ENCODE measurements around the gene BIN1.

Gene BIN1

DNA sequence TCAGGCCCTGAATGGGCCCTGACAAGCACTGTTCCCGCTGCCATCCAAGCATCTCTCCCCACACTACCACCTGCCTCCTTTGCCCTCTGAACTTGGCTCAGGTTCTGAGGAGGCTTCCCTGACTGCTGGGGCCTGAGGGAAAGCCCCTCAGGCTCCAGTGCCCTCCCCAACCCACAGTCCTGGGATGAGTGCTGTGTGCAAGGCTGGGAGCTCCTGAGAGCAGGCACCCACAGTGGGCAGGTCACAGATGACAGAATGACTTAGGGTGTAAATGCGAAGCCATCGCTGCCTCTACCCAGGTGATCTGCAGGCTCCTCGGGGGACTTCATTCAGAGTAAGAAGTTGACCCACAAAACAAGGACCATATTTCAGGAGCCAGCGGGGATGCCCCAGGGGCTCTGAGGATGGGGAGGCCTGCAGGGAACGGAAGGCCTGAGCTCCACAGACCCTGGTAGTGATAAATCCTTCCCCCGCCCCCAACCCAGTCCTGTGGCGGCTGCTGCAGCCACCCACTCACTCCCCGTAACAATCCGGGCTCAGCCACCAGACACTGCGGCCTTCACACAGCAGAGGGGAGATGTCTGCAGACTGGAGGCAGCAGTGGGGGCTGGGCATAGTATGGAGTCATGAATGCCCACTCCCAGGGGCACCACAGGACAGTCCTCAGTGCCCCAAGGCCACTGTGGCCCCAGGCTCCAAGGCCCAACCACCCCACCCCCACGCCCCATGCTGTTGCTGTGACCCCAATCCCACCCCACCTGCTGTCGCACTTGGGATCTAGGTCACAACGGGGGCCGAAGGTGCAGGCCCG, 8.9 kb downstream of the BIN1 start:
- DNase-seq (ENCODE audit: low spot score), result no peak

DNA sequence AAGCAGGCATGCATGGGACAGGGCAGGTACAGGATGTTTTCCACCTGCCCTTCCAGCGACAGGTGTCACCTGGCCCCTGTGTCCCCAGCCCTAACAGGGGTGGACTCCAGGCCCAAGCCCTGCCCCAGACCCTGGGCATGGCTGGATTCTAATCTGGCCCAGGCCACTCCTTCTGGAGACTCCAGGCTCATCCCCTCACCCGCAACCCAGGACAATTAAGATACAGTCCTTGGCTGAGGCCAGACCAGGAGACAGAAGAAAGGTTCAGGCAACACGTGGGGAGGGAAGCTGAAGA, 9.5 kb downstream of the BIN1 start:
- in situ Hi-C loops (cut with MboI; ENCODE audit: low pct_unique_long_range_greater_than_20kb, low sequenced_read_pairs, unreplicated experiment), result no loop called here
- DNase-seq (ENCODE audit: low spot score), result no peak
- TF ChIP-seq, protein P1, sequence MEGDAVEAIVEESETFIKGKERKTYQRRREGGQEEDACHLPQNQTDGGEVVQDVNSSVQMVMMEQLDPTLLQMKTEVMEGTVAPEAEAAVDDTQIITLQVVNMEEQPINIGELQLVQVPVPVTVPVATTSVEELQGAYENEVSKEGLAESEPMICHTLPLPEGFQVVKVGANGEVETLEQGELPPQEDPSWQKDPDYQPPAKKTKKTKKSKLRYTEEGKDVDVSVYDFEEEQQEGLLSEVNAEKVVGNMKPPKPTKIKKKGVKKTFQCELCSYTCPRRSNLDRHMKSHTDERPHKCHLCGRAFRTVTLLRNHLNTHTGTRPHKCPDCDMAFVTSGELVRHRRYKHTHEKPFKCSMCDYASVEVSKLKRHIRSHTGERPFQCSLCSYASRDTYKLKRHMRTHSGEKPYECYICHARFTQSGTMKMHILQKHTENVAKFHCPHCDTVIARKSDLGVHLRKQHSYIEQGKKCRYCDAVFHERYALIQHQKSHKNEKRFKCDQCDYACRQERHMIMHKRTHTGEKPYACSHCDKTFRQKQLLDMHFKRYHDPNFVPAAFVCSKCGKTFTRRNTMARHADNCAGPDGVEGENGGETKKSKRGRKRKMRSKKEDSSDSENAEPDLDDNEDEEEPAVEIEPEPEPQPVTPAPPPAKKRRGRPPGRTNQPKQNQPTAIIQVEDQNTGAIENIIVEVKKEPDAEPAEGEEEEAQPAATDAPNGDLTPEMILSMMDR (IDR thresholded peaks at IDR 0.05; ENCODE audit: extremely low read depth, insufficient read depth, missing control alignments), result no peak

More for the DNA sequence above, 8.9 kb downstream of the BIN1 start:
- in situ Hi-C loops (cut with MboI; ENCODE audit: low pct_unique_long_range_greater_than_20kb, low sequenced_read_pairs, unreplicated experiment), result no loop called here
- TF ChIP-seq, protein P1 (IDR thresholded peaks at IDR 0.05; ENCODE audit: extremely low read depth, insufficient read depth, missing control alignments), result no peak

DNA sequence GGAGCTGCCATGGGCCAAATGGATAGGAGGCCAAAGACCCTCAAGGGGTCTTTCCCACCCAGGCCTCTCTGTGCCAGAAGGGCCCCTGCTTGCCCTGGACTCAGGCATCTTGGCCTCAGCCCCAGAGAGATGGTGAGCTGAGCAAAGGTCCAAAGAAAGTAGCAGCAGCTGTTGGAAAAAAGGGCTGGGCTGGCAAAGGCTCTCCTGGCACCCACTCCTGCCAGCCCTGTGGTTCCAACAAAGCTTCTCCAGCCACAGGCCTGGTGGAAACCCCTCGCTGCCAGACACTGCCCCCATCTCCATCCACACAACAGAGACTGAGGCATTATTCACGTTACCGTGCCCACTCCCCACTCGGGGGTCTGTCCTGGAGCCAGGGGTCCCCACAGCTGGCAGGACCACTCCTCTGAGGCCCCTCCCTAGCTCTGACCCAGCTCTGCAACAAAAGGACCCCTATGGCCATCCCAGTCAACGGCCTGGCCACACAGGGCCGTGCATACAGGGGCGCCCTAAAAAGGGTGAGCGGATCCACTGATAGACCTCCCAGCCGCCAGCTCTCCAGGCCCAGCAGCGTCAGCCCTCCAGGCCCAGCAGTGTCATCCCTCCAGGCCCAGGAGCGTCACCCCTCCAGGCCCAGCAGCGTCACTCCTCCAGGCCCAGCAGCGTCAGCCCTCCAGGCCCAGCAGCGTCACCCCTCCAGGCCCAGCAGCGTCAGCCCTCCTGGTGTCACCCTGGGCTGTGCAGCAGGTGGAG, 10.1 kb downstream of the BIN1 start:
- in situ Hi-C loops (cut with MboI; ENCODE audit: low pct_unique_long_range_greater_than_20kb, low sequenced_read_pairs, unreplicated experiment), result no loop called here
- TF ChIP-seq, protein P1 (IDR thresholded peaks at IDR 0.05; ENCODE audit: extremely low read depth, insufficient read depth, missing control alignments), result no peak
- DNase-seq (ENCODE audit: low spot score), result no peak

DNA sequence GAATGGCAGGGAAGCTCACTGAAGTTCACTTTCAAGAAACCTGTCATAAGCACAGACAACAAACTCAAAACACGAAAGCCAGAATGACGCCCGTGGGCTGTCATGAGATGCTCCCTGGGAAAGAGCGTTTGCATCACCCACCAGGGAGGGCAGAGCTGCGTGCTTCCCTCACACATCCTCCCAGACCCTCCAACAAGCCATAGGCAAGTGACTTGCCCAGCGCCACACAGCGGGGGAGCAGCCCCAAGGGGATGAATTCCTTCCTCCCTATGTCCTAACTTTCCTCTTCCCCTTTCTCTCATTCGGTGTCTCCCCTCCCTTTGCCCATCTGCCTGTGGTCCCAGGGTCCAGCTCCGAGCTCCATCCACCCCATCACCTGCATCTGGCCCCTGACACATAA, 10.7 kb downstream of the BIN1 start:
- TF ChIP-seq, protein P1 (IDR thresholded peaks at IDR 0.05; ENCODE audit: extremely low read depth, insufficient read depth, missing control alignments), result no peak
- in situ Hi-C loops (cut with MboI; ENCODE audit: low pct_unique_long_range_greater_than_20kb, low sequenced_read_pairs, unreplicated experiment), result no loop called here
- no peak for DNase-seq (ENCODE audit: low spot score)

DNA sequence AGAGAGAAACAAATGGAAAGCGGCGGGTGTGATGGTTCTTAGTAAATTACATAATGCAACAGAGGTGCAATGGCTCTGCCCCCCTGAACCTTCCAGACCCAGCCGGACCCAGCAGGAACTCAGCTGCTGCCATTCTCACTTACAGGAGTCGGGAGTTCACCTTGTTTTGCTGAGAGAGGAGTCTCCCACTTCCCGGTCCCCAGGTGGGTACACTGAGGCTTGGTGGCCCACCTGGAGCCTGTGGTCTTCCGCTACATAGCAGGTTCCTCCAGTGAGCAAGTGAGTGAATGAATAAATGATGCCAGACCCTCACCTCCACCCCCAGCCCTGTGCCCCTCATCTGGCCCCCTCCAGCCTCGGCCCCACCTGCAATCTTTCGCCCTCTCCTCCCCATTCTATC, 11.2 kb downstream of the BIN1 start:
- TF ChIP-seq, protein P1 (IDR thresholded peaks at IDR 0.05; ENCODE audit: extremely low read depth, insufficient read depth, missing control alignments), result no peak
- no peak for DNase-seq (ENCODE audit: low spot score)
- in situ Hi-C loops (cut with MboI; ENCODE audit: low pct_unique_long_range_greater_than_20kb, low sequenced_read_pairs, unreplicated experiment), result no loop called here

DNA sequence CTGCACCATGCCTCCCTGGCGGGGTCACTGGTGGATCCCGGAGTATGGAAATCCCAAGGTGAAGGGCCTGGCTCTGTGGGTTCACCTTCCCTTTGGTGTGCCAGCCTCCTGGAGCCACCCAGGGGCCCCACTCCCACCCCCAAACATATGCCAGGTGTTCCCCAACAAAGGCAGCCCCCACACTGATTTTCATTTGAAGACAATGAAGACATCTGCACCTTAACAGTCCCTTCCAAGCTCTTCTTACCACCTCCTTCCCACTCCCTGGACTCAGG, 11.7 kb downstream of the BIN1 start:
- DNase-seq (ENCODE audit: low spot score), result no peak
- TF ChIP-seq, protein P1 (IDR thresholded peaks at IDR 0.05; ENCODE audit: extremely low read depth, insufficient read depth, missing control alignments), result no peak
- in situ Hi-C loops (cut with MboI; ENCODE audit: low pct_unique_long_range_greater_than_20kb, low sequenced_read_pairs, unreplicated experiment), result no loop called here
